Articular chondrocyte of knee joint (primary cell): ENCODE measurements around the gene YKT6. TPM values are rescaled to one million over a fixed set of nuclear protein-coding genes. Genes with fewer than 3 reads are reported as not detected.

Experiments used
- total RNA-seq: library from RNA; depleted of rRNA; stranded (reverse); fragments of >200 nt; gene quantifications from 2 replicates; pipeline ENCODE4 v1.2.3, GENCODE V29; 2012

YKT6 gene
- total RNA-seq = 82.8 and 104 TPM in 2 replicates

GRCh38 chr7:44200699-44201461 lies at the start of gene YKT6:
YKT6 (plus strand) TSS chr7:44200978; CDS start chr7:44201136, 158 bp downstream.

DNA sequence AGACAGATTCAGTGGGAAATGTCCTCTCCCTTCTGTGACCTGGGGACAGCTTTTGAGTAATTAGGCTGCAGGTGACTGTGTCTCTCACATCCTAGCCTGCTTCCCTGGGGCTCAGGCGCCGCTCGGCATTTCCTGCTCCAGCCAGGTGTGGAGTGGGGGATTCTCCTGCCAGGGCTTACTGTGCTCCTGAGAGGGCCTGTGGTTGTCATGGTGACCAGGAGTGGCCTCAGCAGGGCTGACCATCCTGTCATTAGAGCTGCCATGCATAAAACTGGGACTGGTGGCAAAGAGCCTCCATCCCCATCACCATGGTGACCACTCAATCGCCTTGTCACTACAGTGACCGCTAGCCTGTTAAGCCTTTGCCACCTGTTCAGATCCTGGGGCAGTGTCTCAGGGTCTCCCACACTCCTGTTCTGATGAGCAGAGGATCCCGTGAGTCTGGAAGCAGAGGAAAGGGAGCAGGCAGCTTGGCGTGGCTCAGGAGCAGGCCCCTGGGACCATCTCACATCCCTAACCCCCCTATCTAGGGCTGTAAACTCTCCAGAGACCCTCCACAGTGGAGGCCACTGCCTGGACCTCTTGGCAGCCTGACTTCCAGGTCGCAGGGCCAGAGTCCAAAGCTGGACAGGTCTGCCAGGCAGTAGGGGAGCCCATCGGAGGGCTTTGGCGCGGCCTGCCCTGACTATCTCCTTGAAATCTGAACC lies 11.3 kb upstream of the YKT6 start, which contains the start of gene GCK:
Gene GCK (minus strand): TSS at position 154 of the 707 bp plus-strand sequence. CDS start 486 bp downstream, outside the sequence.

Other genes starting within 250 kb of the YKT6 start
- not detected in 2 replicates for gene SPDYE1, start 203.1 kb upstream of the YKT6 start, total RNA-seq
- gene DBNL, start 156.3 kb upstream of the YKT6 start, total RNA-seq = 108 TPM in 2 replicates
- 0.32 and 0.65 TPM in 2 replicates for gene PGAM2, start 135.4 kb upstream of the YKT6 start, total RNA-seq
- 14.9 and 24.2 TPM in 2 replicates for gene POLM, start 118.4 kb upstream of the YKT6 start, total RNA-seq
- 139 and 216 TPM in 2 replicates for gene AEBP1, start 96.6 kb upstream of the YKT6 start, total RNA-seq
- gene POLD2, start 77.4 kb upstream of the YKT6 start, total RNA-seq = 65.5 and 73.4 TPM in 2 replicates
- not detected in 2 replicates for gene MYL7, start 59.6 kb upstream of the YKT6 start, total RNA-seq
- gene GCK, start 11.5 kb upstream of the YKT6 start, total RNA-seq = 0.22 and 0.52 TPM in 2 replicates
- gene CAMK2B, start 124.6 kb downstream of the YKT6 start, total RNA-seq = 0.26 and 0.54 TPM in 2 replicates